Central memory CD8-positive, alpha-beta T cell (primary cell): ENCODE measurements around the gene CASP5.

Experiments
- ATAC-seq: fragments of 150-1000 bp; cut with Tn5 transposase; replicated peaks from 2 replicates; pipeline ENCODE4 v1.10.0; 2022; ENCODE audit warnings: mild to moderate bottlenecking, moderate FRiP score, moderate number of reproducible peaks; ENCODE audit not compliant: poor library complexity, severe bottlenecking; ENCODE audit errors: extremely low read depth
- DNase-seq, 2 donors: peaks; one replicate each; pipeline ENCODE4 v3.0.0; 2021; ENCODE audit warnings: low spot score in 2 of 2
- H3K27ac Mint-ChIP-seq: one replicate; pipeline ENCODE4 v1.8.0; 2022; ENCODE audit warnings: low read depth, mild to moderate bottlenecking, moderate library complexity, mixed read lengths
- H3K27me3 Mint-ChIP-seq: one replicate; pipeline ENCODE4 v1.8.0; 2022; ENCODE audit warnings: mixed read lengths
- H3K36me3 Mint-ChIP-seq: one replicate; pipeline ENCODE4 v1.8.0; 2022; ENCODE audit warnings: mild to moderate bottlenecking, moderate library complexity, mixed read lengths; ENCODE audit not compliant: insufficient read depth
- H3K4me1 Mint-ChIP-seq: one replicate; pipeline ENCODE4 v1.8.0; 2022; ENCODE audit warnings: mixed read lengths
- H3K4me3 Mint-ChIP-seq: one replicate; pipeline ENCODE4 v1.8.0; 2022; ENCODE audit warnings: mild to moderate bottlenecking, moderate library complexity, mixed read lengths
- H3K9me3 Mint-ChIP-seq: one replicate; pipeline ENCODE4 v1.8.0; 2022; ENCODE audit warnings: mixed read lengths

The CASP5 gene

GRCh38 chr11:105024394-105024793 lies 1.4 kb upstream of the CASP5 start:
- DNase-seq (no peak), ATAC-seq (no peak)
- Mint-ChIP-seq H3K9me3 (no peaks in the 10 kb centered on the region), H3K27me3 (no peaks in the 10 kb centered on the region), H3K36me3 (peaks cover 42% of the 10 kb centered on the region), H3K27ac (peak overlapping the region; percentile 17), H3K4me1 (peaks cover 15% of the 10 kb centered on the region), H3K4me3 (no peak overlapping the region)

GRCh38 chr11:105022527-105022926 lies 441 bp downstream of the CASP5 start:
- no peaks in the 10 kb centered on the region for H3K9me3 Mint-ChIP-seq
- H3K27ac Mint-ChIP-seq = no peak overlapping the region
- peaks cover 10% of the 10 kb centered on the region for H3K4me1 Mint-ChIP-seq
- H3K27me3 Mint-ChIP-seq = no peaks in the 10 kb centered on the region
- ATAC-seq (no peak), DNase-seq (no peak)
- peaks cover 27% of the 10 kb centered on the region for H3K36me3 Mint-ChIP-seq
- H3K4me3 Mint-ChIP-seq = no peak overlapping the region

- H3K4me3 Mint-ChIP-seq = no peak overlapping the region
These were observed 15.5 kb downstream of the CASP5 start for GRCh38 chr11:105007463-105007862.

GRCh38 chr11:105005451-105005845 lies 17.5 kb downstream of the CASP5 start:
- Mint-ChIP-seq H3K27ac (no peak overlapping the region), H3K36me3 (no peaks in the 10 kb centered on the region)
- no peak for ATAC-seq

More at GRCh38 chr11:105007463-105007862, 15.5 kb downstream of the CASP5 start:
- ATAC-seq (no peak), DNase-seq (no peak)
- Mint-ChIP-seq H3K27me3 (no peaks in the 10 kb centered on the region), H3K4me1 (no peaks in the 10 kb centered on the region), H3K9me3 (no peaks in the 10 kb centered on the region), H3K36me3 (no peaks in the 10 kb centered on the region), H3K27ac (no peak overlapping the region)

GRCh38 chr11:105004021-105004420 lies 18.9 kb downstream of the CASP5 start:
- H3K9me3 Mint-ChIP-seq = no peaks in the 10 kb centered on the region
- ATAC-seq (no peak), DNase-seq (no peak)
- no peak overlapping the region for H3K27ac Mint-ChIP-seq
- no peaks in the 10 kb centered on the region for H3K36me3 Mint-ChIP-seq
- H3K4me3 Mint-ChIP-seq = no peak overlapping the region
- no peaks in the 10 kb centered on the region for H3K27me3 Mint-ChIP-seq
- H3K4me1 Mint-ChIP-seq = peaks cover 9% of the 10 kb centered on the region

More at GRCh38 chr11:105005451-105005845, 17.5 kb downstream of the CASP5 start:
- Mint-ChIP-seq H3K27me3 (no peaks in the 10 kb centered on the region), H3K4me3 (no peak overlapping the region), H3K9me3 (no peaks in the 10 kb centered on the region), H3K4me1 (peaks cover 8% of the 10 kb centered on the region)
- no peak for DNase-seq

GRCh38 chr11:105003151-105003550 lies 19.8 kb downstream of the CASP5 start:
- Mint-ChIP-seq H3K27ac (no peak overlapping the region), H3K4me1 (peaks cover 9% of the 10 kb centered on the region), H3K27me3 (no peaks in the 10 kb centered on the region), H3K9me3 (no peaks in the 10 kb centered on the region), H3K4me3 (no peak overlapping the region), H3K36me3 (no peaks in the 10 kb centered on the region)
- DNase-seq (no peak), ATAC-seq (no peak)

GRCh38 chr11:105000797-105001196 lies 22.2 kb downstream of the CASP5 start:
- ATAC-seq (peak; percentile 84), DNase-seq (peak; percentile 39 to 41)
- Mint-ChIP-seq H3K27me3 (no peaks in the 10 kb centered on the region), H3K36me3 (no peaks in the 10 kb centered on the region), H3K4me3 (no peak overlapping the region), H3K9me3 (no peaks in the 10 kb centered on the region), H3K4me1 (peaks cover 9% of the 10 kb centered on the region), H3K27ac (no peak overlapping the region)

- ATAC-seq = peak; percentile 31
- H3K27ac Mint-ChIP-seq = no peak overlapping the region
- DNase-seq = no peak
These were observed 22.8 kb downstream of the CASP5 start for GRCh38 chr11:105000167-105000566.

GRCh38 chr11:104999721-105000120 lies 23.2 kb downstream of the CASP5 start:
- no peaks in the 10 kb centered on the region for H3K9me3 Mint-ChIP-seq
- H3K27me3 Mint-ChIP-seq = no peaks in the 10 kb centered on the region
- ATAC-seq = no peak
- no peak overlapping the region for H3K27ac Mint-ChIP-seq
- H3K36me3 Mint-ChIP-seq = no peaks in the 10 kb centered on the region
- H3K4me1 Mint-ChIP-seq = peaks cover 14% of the 10 kb centered on the region
- H3K4me3 Mint-ChIP-seq = no peak overlapping the region
- DNase-seq = no peak

More at GRCh38 chr11:105000167-105000566, 22.8 kb downstream of the CASP5 start:
- no peaks in the 10 kb centered on the region for H3K9me3 Mint-ChIP-seq
- H3K27me3 Mint-ChIP-seq = no peaks in the 10 kb centered on the region
- H3K4me3 Mint-ChIP-seq = no peak overlapping the region
- no peaks in the 10 kb centered on the region for H3K36me3 Mint-ChIP-seq
- H3K4me1 Mint-ChIP-seq = peaks cover 9% of the 10 kb centered on the region

GRCh38 chr11:104997288-104997687 lies 25.7 kb downstream of the CASP5 start:
- peaks cover 17% of the 10 kb centered on the region for H3K4me1 Mint-ChIP-seq

GRCh38 chr11:104995001-104995408 lies 28.0 kb downstream of the CASP5 start:
- H3K36me3 Mint-ChIP-seq = no peaks in the 10 kb centered on the region
- no peak overlapping the region for H3K4me3 Mint-ChIP-seq
- no peak overlapping the region for H3K27ac Mint-ChIP-seq
- no peaks in the 10 kb centered on the region for H3K9me3 Mint-ChIP-seq
- ATAC-seq = no peak
- no peak for DNase-seq
- peaks cover 8% of the 10 kb centered on the region for H3K4me1 Mint-ChIP-seq
- H3K27me3 Mint-ChIP-seq = no peaks in the 10 kb centered on the region

More at GRCh38 chr11:104997288-104997687, 25.7 kb downstream of the CASP5 start:
- H3K9me3 Mint-ChIP-seq = no peaks in the 10 kb centered on the region
- DNase-seq (no peak), ATAC-seq (no peak)
- no peak overlapping the region for H3K4me3 Mint-ChIP-seq
- no peaks in the 10 kb centered on the region for H3K36me3 Mint-ChIP-seq
- no peaks in the 10 kb centered on the region for H3K27me3 Mint-ChIP-seq
- H3K27ac Mint-ChIP-seq = no peak overlapping the region

- no peaks in the 10 kb centered on the region for H3K9me3 Mint-ChIP-seq
- no peak overlapping the region for H3K27ac Mint-ChIP-seq
- H3K4me1 Mint-ChIP-seq = peaks cover 8% of the 10 kb centered on the region
- no peak for DNase-seq
- ATAC-seq = no peak
- H3K36me3 Mint-ChIP-seq = no peaks in the 10 kb centered on the region
- no peak overlapping the region for H3K4me3 Mint-ChIP-seq
- no peaks in the 10 kb centered on the region for H3K27me3 Mint-ChIP-seq
These were observed 30.2 kb downstream of the CASP5 start for GRCh38 chr11:104992781-104993180.

- H3K4me1 Mint-ChIP-seq = peaks cover 8% of the 10 kb centered on the region
- no peak overlapping the region for H3K4me3 Mint-ChIP-seq
- DNase-seq = no peak
- no peaks in the 10 kb centered on the region for H3K36me3 Mint-ChIP-seq
- ATAC-seq = no peak
- H3K9me3 Mint-ChIP-seq = no peaks in the 10 kb centered on the region
- no peak overlapping the region for H3K27ac Mint-ChIP-seq
- no peaks in the 10 kb centered on the region for H3K27me3 Mint-ChIP-seq
These were observed 31.0 kb downstream of the CASP5 start for GRCh38 chr11:104991994-104992393.

GRCh38 chr11:104984808-104985207 lies 38.2 kb downstream of the CASP5 start:
- no peak overlapping the region for H3K27ac Mint-ChIP-seq
- no peaks in the 10 kb centered on the region for H3K36me3 Mint-ChIP-seq
- no peaks in the 10 kb centered on the region for H3K9me3 Mint-ChIP-seq
- no peak overlapping the region for H3K4me3 Mint-ChIP-seq
- H3K27me3 Mint-ChIP-seq = no peaks in the 10 kb centered on the region
- ATAC-seq (no peak), DNase-seq (no peak)
- no peaks in the 10 kb centered on the region for H3K4me1 Mint-ChIP-seq
